Heart left ventricle (tissue), 16 donors: ENCODE measurements around the gene RSPRY1. TPM values are rescaled to one million over a fixed set of nuclear protein-coding genes. Genes with fewer than 3 reads are reported as not detected.
A peak's percentile ranks its signal among the peaks of the same experiment; 100 is the strongest.

Experiments used
- ATAC-seq, 4 donors: fragments of 200-7000 bp; cut with Tn5 transposase; one replicate each; pipeline ENCODE4 v1.9.1; 2020 to 2022; ENCODE audit warnings: moderate library complexity in 4 of 4, mild to moderate bottlenecking in 3 of 4, moderate number of reproducible peaks in 1 of 4
- DNase-seq, 5 donors: peaks; one replicate each; pipeline ENCODE4 v3.0.0-alpha.2; 2020
- H3K27ac ChIP-seq, 12 donors: fragments of 200-600 bp; sonication (generic) in 4 of 12; one replicate each; pipeline versions ENCODE4 v1.5.0 to v1.8.0; 2016 to 2022; ENCODE audit warnings: mild to moderate bottlenecking in 2 of 12
- H3K27me3 ChIP-seq, 9 donors: fragments of 200-600 bp; sonication (generic) in 2 of 9; one replicate each; pipeline versions ENCODE4 v1.5.1 to v1.8.0; 2016 to 2022; ENCODE audit warnings: mild to moderate bottlenecking in 3 of 9
- H3K36me3 ChIP-seq, 9 donors: fragments of 200-600 bp; sonication (generic) in 2 of 9; one replicate each; pipeline versions ENCODE4 v1.5.0 to v1.8.0; 2018 to 2022; ENCODE audit warnings: mild to moderate bottlenecking in 2 of 9
- H3K4me1 ChIP-seq, 12 donors: fragments of 200-600 bp; sonication (generic) in 4 of 12; one replicate each; pipeline versions ENCODE4 v1.5.0 to v1.8.0; 2016 to 2022; ENCODE audit warnings: mild to moderate bottlenecking in 3 of 12
- H3K4me3 ChIP-seq, 12 donors: fragments of 200-600 bp; sonication (generic) in 4 of 12; one replicate each; pipeline versions ENCODE4 v1.5.0 to v1.8.0; 2017 to 2022; ENCODE audit warnings: mild to moderate bottlenecking in 9 of 12, moderate library complexity in 4 of 12
- H3K9me3 ChIP-seq, 12 donors: fragments of 200-600 bp; sonication (generic) in 4 of 12; one replicate each; pipeline versions ENCODE4 v1.5.0 to v1.8.0; 2016 to 2022; ENCODE audit warnings: mild to moderate bottlenecking in 1 of 12
- POLR2A ChIP-seq, 2 donors: fragments of 450-650 bp; IDR thresholded peaks; one replicate each; pipeline ENCODE4 v1.6.1; 2017; ENCODE audit warnings: antibody characterized with exemption in 2 of 2, mild to moderate bottlenecking in 2 of 2, moderate library complexity in 2 of 2
- WGBS, 4 donors: extraction: QIAGEN DNeasy Blood & Tissue Kit in 2 of 4; methylation state at CpG; one replicate each; pipeline versions ENCODE4 v1.1.5 to v1.1.7; 2013 to 2018; 5-methylcytosine and 5-hydroxymethylcytosine counted together
- intact Hi-C, 10 donors: fragments of 100-400 bp; cut with DNase I; formaldehyde crosslinking; loops; one replicate each; pipeline versions ENCODE4 v1.11.1 to v1.14.2; 2022
- polyA plus RNA-seq, 2 donors: library from polyadenylated mRNA; stranded (reverse); fragments of 200-250 nt; gene quantifications; one replicate each; pipeline ENCODE4 v1.2.3, GENCODE V29; 2013
- total RNA-seq, 9 donors: library from RNA; depleted of rRNA in 2 of 9; stranded (reverse); fragments of >200 nt in 2 of 9; fragmentation: NEBNext Ultra II Directional in 3 of 9; extraction: Animal tissue kit (Norgen Biotek cat#: 25700) in 3 of 9; gene quantifications; one replicate each; pipeline versions ENCODE4 v1.1.0 to v1.2.4, GENCODE V29; 2016 to 2023
- TF ChIP-seq, protein P1 (sequence below), 12 donors: fragments of 200-600 bp; sonication (generic) in 4 of 12; IDR thresholded peaks; one replicate each; pipeline versions ENCODE4 v1.5.0 to v1.8.0; 2018 to 2022; ENCODE audit warnings: antibody characterized with exemption in 12 of 12, mild to moderate bottlenecking in 5 of 12
- donor health status: ischemic (EF 13 %, LVEDD 7.1; RV severe dilation, severe dysfunction).
- donor health status: healthy with polysubstance abuse.
- donor health status: DM: no; HTN: yes; CAD: no.
- donor health status: DM: no; HTN: no; CAD: no.
- donor health status: ischemic (EF 25% LVEDD 6.9; RV normal size, moderate dysfunction).
- donor health status: ischemic (EF 25% LVEDD 5.7; RV mildly dilated, moderate dysfunction).
- donor health status: healthy.
- donor health status: DM: yes; HTN: yes; CAD: no.
- donor health status: ischemic (EF 35%, LVEDD 5.7; RV mildly dilated, moderate dysfunction).
- donor health status: nonischemic (EF 11% LVEDD 7.7; RV severe dilation, severe dysfunction).
- donor health status: DM: yes; HTN: yes; CAD: no.
- donor health status: PGD.
- donor health status: ischemic (EF 29% LVEDD 5.4; RV normal size, mild dysfunction).
- donor health status: nonischemic (EF 23%, LVEDD 6.1; RV moderate dilation, normal function).

RSPRY1 gene
- total and polyA plus RNA-seq, 11 donors: 5.4 to 22.9 (median 17.1) TPM

DNA sequence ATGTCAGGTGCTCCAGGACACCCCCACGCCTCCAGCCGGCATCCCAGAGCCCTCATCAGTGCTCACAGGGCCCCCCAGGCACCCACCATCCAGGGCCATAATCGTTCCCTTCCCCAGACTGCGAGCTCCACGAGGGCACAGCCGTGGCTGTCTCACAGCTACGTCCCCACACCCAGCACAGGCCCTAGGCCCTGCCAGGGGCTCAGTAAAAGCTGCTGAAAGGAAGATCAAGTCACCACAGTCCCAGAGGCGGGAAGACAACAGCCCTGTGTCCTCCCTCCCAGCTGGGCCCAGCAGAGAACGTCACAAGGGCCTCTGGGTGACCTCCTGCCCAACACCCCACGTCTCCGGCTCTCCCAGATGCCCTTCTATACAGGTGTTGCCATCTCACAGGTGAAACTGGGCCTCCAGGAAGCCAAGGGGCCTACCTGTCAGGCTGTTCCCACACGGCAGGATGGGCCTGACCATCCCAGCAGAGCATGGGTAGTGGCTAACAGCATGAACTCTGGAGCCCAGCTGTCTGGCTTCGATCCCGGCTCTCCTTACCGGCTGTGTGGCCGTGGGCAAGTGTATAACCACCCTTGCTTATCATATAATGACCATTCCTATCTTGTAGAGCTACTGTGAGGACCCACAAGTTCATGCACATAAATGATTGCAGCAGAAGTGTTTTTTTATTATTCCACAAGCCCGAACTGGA lies 76.9 kb downstream of the RSPRY1 start:
- no peak overlapping the region for H3K27ac ChIP-seq
- no peaks in the 10 kb centered on the region for H3K27me3 ChIP-seq
- H3K36me3 ChIP-seq: no peaks in the 10 kb centered on the region
- TF ChIP-seq, protein P1, sequence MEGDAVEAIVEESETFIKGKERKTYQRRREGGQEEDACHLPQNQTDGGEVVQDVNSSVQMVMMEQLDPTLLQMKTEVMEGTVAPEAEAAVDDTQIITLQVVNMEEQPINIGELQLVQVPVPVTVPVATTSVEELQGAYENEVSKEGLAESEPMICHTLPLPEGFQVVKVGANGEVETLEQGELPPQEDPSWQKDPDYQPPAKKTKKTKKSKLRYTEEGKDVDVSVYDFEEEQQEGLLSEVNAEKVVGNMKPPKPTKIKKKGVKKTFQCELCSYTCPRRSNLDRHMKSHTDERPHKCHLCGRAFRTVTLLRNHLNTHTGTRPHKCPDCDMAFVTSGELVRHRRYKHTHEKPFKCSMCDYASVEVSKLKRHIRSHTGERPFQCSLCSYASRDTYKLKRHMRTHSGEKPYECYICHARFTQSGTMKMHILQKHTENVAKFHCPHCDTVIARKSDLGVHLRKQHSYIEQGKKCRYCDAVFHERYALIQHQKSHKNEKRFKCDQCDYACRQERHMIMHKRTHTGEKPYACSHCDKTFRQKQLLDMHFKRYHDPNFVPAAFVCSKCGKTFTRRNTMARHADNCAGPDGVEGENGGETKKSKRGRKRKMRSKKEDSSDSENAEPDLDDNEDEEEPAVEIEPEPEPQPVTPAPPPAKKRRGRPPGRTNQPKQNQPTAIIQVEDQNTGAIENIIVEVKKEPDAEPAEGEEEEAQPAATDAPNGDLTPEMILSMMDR (IDR thresholded peaks at IDR 0.05): no peak
- no peak for TF ChIP-seq POLR2A (IDR thresholded peaks at IDR 0.05)
- peaks cover 3 to 40% (median 19%) of the 10 kb centered on the region in 12 donors for H3K4me1 ChIP-seq
- intact Hi-C loops: no loop called here
- DNase-seq (peak in 2 of 5 donors; percentile 19 to 21), ATAC-seq (no peak)
- H3K9me3 ChIP-seq: no peaks in the 10 kb centered on the region
- WGBS, 4 donors: 79 to 87% (median 86%) methylated on average over 17 of the region's 17 CpGs
- no peak overlapping the region for H3K4me3 ChIP-seq

DNA sequence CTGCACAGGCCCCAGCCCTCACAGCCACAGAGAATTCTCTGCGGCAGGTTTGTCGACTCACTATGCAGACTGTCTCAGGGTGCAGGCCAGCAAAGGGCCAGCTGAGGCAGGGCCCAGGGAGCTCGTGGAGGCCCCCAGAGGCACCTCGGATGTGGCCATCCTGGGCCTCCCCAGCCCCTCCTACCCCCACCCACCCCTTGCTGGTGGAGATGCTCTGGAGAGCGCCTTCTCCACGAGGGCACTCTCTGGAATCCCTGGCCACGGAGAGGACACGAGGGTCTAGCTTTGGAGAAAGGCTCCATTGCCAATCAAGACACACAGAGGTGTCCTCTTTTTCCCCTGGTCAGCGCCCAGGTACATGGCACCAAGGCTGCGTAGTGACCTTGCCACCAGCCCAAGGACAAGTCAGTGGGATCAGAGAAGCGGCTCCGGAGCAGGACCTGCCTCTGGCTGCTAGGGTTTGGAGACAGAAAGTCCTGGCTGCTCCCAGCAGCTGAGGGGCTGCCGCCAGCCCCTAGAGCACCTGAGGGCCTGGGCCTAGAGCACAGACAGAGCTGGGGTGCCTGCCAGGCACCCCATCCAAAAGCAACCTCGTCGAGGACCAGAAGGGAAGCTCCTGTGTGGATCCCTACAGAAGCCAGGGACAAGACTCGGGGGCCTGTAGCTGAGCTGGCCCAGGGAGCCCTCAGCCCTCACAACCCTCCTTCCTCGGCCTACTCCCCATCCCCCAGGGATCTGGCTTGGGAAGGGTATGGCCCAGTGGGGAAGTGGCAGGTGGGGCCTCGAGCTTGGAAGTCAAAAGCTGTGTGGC lies 77.6 kb downstream of the RSPRY1 start:
- TF ChIP-seq POLR2A (IDR thresholded peaks at IDR 0.05): no peak
- TF ChIP-seq, protein P1 (IDR thresholded peaks at IDR 0.05): no peak
- 80 to 87% (median 86%) methylated on average over 10 to 18 of the region's 18 CpGs for WGBS, 4 donors
- H3K4me1 ChIP-seq: peaks cover 3 to 48% (median 23%) of the 10 kb centered on the region in 12 donors
- no peak overlapping the region for H3K27ac ChIP-seq
- intact Hi-C loops: no loop called here
- no peaks in the 10 kb centered on the region for H3K27me3 ChIP-seq
- H3K9me3 ChIP-seq: no peaks in the 10 kb centered on the region
- H3K36me3 ChIP-seq: no peaks in the 10 kb centered on the region
- peak in 1 of 5 donors; percentile 50 for DNase-seq
- no peak overlapping the region for H3K4me3 ChIP-seq
- ATAC-seq: no peak

- ATAC-seq: no peak
- Histone ChIP-seq H3K27ac (no peak overlapping the region), H3K9me3 (no peaks in the 10 kb centered on the region), H3K4me1 (peaks cover 3 to 54% (median 26%) of the 10 kb centered on the region in 12 donors), H3K4me3 (no peak overlapping the region), H3K27me3 (no peaks in the 10 kb centered on the region), H3K36me3 (no peaks in the 10 kb centered on the region)
- 86 to 90% (median 87%) methylated on average over 8 of the region's 8 CpGs for WGBS, 4 donors
- TF ChIP-seq, protein P1 (IDR thresholded peaks at IDR 0.05): no peak
- no peak for TF ChIP-seq POLR2A (IDR thresholded peaks at IDR 0.05)
- intact Hi-C loops: no loop called here
- DNase-seq: peak in 1 of 5 donors; percentile 12
Observed at GRCh38 chr16:57264381-57264780, 78.3 kb downstream of the RSPRY1 start.

- WGBS, 4 donors: 81 to 96% (median 95%) methylated on average over 7 to 11 of the region's 11 CpGs
- H3K4me1 ChIP-seq: peaks cover 3 to 54% (median 26%) of the 10 kb centered on the region in 12 donors
Observed at GRCh38 chr16:57264950-57265371, 78.8 kb downstream of the RSPRY1 start.

More at GRCh38 chr16:57264950-57265371, 78.8 kb downstream of the RSPRY1 start:
- no peaks in the 10 kb centered on the region for H3K9me3 ChIP-seq
- H3K36me3 ChIP-seq: no peaks in the 10 kb centered on the region
- H3K27ac ChIP-seq: peak overlapping the region in 3 of 12 donors; percentile 71 to 82 (median 82)
- H3K4me3 ChIP-seq: no peak overlapping the region
- H3K27me3 ChIP-seq: no peaks in the 10 kb centered on the region
- ATAC-seq (no peak), DNase-seq (peak in 1 of 5 donors; percentile 55)
- intact Hi-C loops: no loop called here
- no peak for TF ChIP-seq POLR2A (IDR thresholded peaks at IDR 0.05)
- TF ChIP-seq, protein P1 (IDR thresholded peaks at IDR 0.05): no peak
